IPS-18c (cell line): ENCODE measurements around the gene CXCL5.

Source experiments
- H3K4me3 ChIP-seq: 2 replicates; pipeline ENCODE4 v1.7.0; 2013; ENCODE audit warnings: low read depth, mild to moderate bottlenecking, low read length, moderate library complexity; ENCODE audit not compliant: insufficient read depth
- H3K9me3 ChIP-seq: one replicate; pipeline ENCODE4 v1.6.1; 2013; ENCODE audit warnings: mild to moderate bottlenecking, low read length, moderate library complexity; ENCODE audit not compliant: control insufficient read depth, insufficient read depth

CXCL5 gene

GRCh38 chr4:74021601-74022000, 23.1 kb upstream of the CXCL5 start:
- Histone ChIP-seq H3K9me3 (no peaks in the 10 kb centered on the region), H3K4me3 (no peak overlapping the region)

DNA sequence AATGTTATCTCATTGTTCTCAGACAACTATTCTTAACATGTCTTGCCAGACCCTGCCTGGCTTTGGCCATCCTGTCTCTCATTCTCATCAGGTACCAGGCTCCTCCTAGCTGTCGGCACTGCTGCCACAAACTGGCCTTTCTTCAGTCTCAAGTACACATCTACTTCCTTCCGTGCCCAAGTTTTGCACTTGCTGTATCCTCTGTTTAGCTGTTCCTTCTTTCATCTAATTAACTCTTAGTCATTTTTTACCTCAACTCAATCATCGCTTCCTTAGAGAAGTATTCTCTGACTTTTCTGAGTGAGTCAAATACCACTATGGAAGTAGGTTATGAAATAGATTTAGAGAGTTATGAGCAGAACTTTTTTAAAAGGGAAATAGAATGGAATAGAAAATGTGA, 20.3 kb upstream of the CXCL5 start:
- Histone ChIP-seq H3K9me3 (no peaks in the 10 kb centered on the region), H3K4me3 (no peak overlapping the region)

- H3K4me3 ChIP-seq = no peak overlapping the region
- H3K9me3 ChIP-seq = no peaks in the 10 kb centered on the region
Measured at GRCh38 chr4:74018116-74018515, 19.6 kb upstream of the CXCL5 start.

DNA sequence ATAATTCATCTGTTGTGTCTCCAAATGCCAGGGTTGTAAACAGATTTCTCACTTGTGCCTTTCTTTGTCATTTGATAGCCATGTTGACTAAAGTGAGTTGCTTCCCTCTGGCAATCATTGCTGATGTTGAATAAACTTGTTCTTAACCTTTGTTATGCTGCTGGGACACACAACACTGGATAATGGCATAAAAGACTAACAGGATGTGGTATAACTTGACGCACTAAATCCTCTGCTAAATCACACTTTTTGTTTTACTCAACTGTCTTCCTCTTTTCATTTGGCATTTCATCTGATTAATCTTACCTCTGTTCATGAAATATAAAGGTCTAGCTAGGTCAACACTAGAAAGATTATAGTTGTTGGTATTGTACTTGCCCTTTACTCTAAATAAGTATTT, 17.6 kb upstream of the CXCL5 start:
- H3K9me3 ChIP-seq = no peaks in the 10 kb centered on the region
- H3K4me3 ChIP-seq = no peak overlapping the region

DNA sequence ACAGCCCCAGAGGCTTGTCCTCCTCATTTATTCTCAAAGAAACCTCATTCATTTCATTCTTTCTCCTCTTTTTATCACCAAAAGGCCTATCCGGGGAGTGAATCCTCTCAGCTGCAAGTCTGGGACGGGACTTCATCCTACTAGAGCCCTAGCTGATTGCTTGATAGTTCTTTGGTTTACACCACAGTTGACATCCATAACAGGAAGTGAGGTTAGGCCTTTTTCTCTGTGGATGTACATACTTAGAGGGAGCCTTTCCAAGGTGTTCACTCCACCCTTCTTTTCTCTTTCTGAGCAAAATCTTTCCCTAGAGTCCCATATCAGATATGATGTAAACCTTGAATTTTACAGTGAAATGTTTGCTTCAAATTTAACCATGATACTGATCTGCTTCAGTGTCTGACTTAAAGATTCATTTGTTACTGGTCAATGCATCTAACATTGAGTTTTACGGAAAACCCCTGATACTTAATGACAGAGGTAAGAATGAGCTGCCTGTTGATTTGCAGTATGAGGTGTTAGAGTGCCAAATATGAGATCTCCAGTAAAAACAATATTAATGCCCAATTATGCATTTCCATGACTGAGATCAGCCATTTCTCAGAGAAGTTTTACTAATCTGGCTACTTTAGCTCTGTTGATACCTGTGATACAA, 16.8 kb upstream of the CXCL5 start:
- H3K4me3 ChIP-seq = no peak overlapping the region

DNA sequence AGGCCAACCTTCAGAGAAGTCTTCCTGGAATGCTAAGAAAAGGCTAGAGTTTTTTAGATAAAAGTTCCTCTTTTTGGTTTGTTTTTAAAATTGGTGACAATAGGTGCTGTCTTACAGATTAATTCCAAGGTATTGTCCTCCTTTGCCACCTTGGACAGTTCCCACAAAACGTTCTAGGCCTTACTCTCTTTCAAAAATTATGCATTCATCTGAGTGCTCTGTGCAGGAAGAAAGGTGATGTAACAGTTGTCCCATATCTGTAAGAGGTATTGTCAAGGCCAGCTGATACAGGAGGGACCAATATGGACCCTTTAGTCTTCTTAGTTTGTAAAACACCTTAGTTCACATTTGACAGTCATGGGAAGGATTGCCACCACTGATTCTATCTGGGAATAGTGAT, 15.9 kb upstream of the CXCL5 start:
- Histone ChIP-seq H3K4me3 (no peak overlapping the region), H3K9me3 (no peaks in the 10 kb centered on the region)

More for the DNA sequence above, 16.8 kb upstream of the CXCL5 start:
- no peaks in the 10 kb centered on the region for H3K9me3 ChIP-seq

DNA sequence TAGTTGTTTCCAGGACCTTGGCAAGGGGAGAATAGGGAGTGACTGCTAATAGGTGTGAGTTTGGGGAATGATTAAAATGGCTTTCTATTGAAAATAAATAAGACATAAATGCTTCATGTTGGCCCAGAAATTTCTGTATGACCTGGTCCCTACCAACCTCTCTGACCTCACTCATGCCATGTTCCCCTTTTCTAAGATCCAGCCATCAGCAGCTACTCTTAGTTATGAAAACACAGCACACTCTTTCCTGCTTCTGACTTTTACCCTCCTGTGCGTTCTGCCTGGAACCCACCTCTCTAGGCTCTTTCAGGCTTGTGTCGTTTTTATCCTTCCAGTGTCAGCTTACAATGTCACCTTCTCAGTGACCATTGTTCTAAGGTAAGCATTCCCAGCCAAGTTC, 14.8 kb upstream of the CXCL5 start:
- H3K4me3 ChIP-seq = no peak overlapping the region
- H3K9me3 ChIP-seq = no peaks in the 10 kb centered on the region

GRCh38 chr4:74012130-74012529, 13.7 kb upstream of the CXCL5 start:
- H3K4me3 ChIP-seq = no peak overlapping the region

GRCh38 chr4:74009307-74009706, 10.8 kb upstream of the CXCL5 start:
- Histone ChIP-seq H3K4me3 (no peak overlapping the region), H3K9me3 (no peaks in the 10 kb centered on the region)

More at GRCh38 chr4:74012130-74012529, 13.7 kb upstream of the CXCL5 start:
- no peaks in the 10 kb centered on the region for H3K9me3 ChIP-seq

DNA sequence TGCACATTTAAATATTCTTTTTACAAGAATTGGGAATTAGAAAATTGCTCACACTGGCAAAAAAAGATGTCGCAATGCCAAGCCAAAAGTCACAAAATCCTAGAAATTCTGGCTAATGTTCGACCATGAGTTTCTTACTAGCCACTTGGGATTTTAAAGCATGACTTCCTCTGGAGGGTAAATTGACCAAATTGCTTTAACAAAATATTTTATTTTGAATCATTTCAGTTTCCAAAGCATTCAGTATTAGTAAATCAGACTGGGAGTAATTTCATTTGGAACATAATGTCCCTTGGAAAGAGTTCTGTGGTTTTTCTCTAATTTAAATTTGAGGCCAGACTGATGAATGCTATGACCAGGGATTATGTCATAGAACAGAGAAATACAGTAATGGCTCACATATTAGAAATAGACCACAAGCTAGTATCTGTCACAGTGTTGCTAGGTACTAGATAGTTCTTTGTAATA, 7.6 kb upstream of the CXCL5 start:
- no peaks in the 10 kb centered on the region for H3K9me3 ChIP-seq
- no peak overlapping the region for H3K4me3 ChIP-seq

GRCh38 chr4:74005528-74005927, 7.1 kb upstream of the CXCL5 start:
- H3K9me3 ChIP-seq = no peaks in the 10 kb centered on the region
- H3K4me3 ChIP-seq = no peak overlapping the region

DNA sequence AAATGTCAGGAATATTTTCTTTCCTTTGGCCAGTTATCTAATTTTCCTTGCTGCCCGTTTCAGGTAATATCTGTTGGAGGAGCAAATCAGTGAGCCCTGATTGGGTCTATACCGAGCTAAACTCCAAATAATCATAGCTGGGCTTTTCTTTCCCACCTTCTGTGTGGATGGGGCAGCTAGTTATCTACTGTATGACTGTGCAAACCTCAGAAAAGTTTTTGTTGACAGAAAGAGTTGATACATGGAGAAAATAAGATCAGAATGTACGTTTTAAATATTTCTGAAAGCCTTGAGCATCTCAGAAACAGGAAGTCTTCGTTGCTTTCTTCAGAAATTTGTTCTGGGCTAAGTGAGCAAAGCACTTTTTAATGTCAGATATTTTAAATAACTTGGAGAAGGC, 6.2 kb upstream of the CXCL5 start:
- Histone ChIP-seq H3K4me3 (no peak overlapping the region), H3K9me3 (no peaks in the 10 kb centered on the region)

GRCh38 chr4:74000301-74000700, 1.8 kb upstream of the CXCL5 start:
- Histone ChIP-seq H3K4me3 (no peak overlapping the region), H3K9me3 (no peaks in the 10 kb centered on the region)

- H3K9me3 ChIP-seq = no peaks in the 10 kb centered on the region
- no peak overlapping the region for H3K4me3 ChIP-seq
Measured at GRCh38 chr4:73992050-73992449, 6.4 kb downstream of the CXCL5 start.

GRCh38 chr4:73991742-73992000, 6.8 kb downstream of the CXCL5 start:
- H3K4me3 ChIP-seq = no peak overlapping the region
- no peaks in the 10 kb centered on the region for H3K9me3 ChIP-seq

- no peaks in the 10 kb centered on the region for H3K9me3 ChIP-seq
Measured at GRCh38 chr4:73990988-73991741, 7.3 kb downstream of the CXCL5 start.

GRCh38 chr4:73989928-73990327, 8.5 kb downstream of the CXCL5 start:
- no peaks in the 10 kb centered on the region for H3K9me3 ChIP-seq
- no peak overlapping the region for H3K4me3 ChIP-seq

More at GRCh38 chr4:73990988-73991741, 7.3 kb downstream of the CXCL5 start:
- H3K4me3 ChIP-seq = no peak overlapping the region

DNA sequence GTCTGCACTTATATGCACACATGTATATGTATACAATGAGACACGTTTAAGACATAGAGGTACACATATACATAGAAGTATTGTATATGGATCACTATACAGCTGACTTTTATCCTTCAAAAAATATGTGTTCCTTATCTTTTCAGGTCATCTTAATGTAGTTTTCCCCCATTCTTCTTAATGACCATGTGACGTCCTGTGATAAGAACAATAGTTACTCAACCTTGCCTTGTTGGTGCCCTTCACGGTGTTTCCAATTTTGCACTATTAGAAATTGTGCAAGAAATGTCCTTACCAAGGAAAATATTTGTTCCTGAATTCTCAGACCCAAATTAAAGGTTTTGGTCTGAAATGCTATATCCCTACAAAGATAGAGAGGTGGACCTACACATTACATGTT, 9.4 kb downstream of the CXCL5 start:
- H3K9me3 ChIP-seq = no peaks in the 10 kb centered on the region

DNA sequence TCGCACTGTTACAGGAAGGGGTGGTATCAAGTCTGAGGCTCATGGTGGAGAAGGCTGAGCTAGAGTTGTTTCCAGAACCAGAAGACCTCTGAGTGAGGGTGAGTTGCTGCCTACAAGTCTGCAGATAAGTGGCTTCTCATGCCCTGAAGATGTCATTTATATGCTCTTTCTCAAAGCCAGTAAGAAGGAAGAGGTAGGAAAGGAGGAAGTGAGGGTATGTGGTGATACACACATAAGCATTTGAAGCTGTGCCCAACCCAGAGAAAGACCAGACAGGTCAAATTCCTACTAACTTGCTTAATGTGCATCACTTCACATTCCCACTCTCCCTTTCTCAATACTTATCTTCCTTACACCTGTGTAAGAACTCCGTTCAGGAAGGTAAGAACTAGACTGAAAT, 10.4 kb downstream of the CXCL5 start, which contains the start of gene PPBP:
Gene PPBP, minus strand, starts transcription at position 130 of the 400 bp plus-strand sequence. Its CDS starts 87 bp downstream, at position 43.
- Histone ChIP-seq H3K9me3 (no peaks in the 10 kb centered on the region), H3K4me3 (no peak within 1 kb of the TSS)

More for the DNA sequence above, 9.4 kb downstream of the CXCL5 start:
- H3K4me3 ChIP-seq = no peak overlapping the region
